Omental fat pad (tissue), 4 donors: ENCODE measurements around the gene PRDM16. TPM values are rescaled to one million over a fixed set of nuclear protein-coding genes. Genes with fewer than 3 reads are reported as not detected.

Experiments
- ATAC-seq: fragments of 150-250 bp; one replicate; pipeline ENCODE4 v1.9.1; 2016; ENCODE audit warnings: mild to moderate bottlenecking, moderate library complexity; ENCODE audit not compliant: low FRiP score
- DNase-seq: peaks from one replicate; pipeline ENCODE4 v3.0.0-alpha.2; 2019; ENCODE audit warnings: low spot score
- total RNA-seq, 4 donors: library from RNA; depleted of rRNA; stranded (reverse); fragments of >200 nt; gene quantifications; one replicate each; pipeline ENCODE4 v1.1.0, GENCODE V29; 2016
- TF ChIP-seq, protein P1 (sequence below), 3 donors: fragments of 450-650 bp; IDR thresholded peaks; one replicate each; pipeline ENCODE4 v1.5.1; 2016 to 2017; ENCODE audit warnings: antibody characterized with exemption in 3 of 3, mild to moderate bottlenecking in 3 of 3, moderate library complexity in 2 of 3

PRDM16 gene
- total RNA-seq, 4 donors from 2014 or later, result 0.19 to 3.8 (median 1.8) TPM

DNA sequence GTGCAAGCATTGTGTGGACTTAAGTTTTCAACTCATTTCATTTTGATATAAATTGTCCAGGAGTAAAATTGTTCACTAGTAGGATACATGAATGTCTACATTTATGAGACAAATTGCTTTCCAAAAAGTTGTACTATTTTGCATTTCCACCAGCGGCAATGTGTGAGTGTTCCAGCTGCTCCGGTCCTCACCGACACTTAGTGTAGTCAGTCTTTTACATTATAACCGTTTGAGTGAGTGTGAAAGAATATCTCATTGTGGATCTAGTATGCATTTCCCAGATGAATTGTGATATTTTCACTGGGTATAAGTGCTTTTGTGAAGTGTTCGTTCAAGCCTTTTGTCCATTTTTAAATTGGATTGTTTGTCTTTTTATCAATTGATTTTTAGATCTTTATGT, 274.0 kb downstream of the PRDM16 start:
- DNase-seq (no peak), ATAC-seq (no peak)
- TF ChIP-seq, protein P1, sequence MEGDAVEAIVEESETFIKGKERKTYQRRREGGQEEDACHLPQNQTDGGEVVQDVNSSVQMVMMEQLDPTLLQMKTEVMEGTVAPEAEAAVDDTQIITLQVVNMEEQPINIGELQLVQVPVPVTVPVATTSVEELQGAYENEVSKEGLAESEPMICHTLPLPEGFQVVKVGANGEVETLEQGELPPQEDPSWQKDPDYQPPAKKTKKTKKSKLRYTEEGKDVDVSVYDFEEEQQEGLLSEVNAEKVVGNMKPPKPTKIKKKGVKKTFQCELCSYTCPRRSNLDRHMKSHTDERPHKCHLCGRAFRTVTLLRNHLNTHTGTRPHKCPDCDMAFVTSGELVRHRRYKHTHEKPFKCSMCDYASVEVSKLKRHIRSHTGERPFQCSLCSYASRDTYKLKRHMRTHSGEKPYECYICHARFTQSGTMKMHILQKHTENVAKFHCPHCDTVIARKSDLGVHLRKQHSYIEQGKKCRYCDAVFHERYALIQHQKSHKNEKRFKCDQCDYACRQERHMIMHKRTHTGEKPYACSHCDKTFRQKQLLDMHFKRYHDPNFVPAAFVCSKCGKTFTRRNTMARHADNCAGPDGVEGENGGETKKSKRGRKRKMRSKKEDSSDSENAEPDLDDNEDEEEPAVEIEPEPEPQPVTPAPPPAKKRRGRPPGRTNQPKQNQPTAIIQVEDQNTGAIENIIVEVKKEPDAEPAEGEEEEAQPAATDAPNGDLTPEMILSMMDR (IDR thresholded peaks at IDR 0.05), result no peak

DNA sequence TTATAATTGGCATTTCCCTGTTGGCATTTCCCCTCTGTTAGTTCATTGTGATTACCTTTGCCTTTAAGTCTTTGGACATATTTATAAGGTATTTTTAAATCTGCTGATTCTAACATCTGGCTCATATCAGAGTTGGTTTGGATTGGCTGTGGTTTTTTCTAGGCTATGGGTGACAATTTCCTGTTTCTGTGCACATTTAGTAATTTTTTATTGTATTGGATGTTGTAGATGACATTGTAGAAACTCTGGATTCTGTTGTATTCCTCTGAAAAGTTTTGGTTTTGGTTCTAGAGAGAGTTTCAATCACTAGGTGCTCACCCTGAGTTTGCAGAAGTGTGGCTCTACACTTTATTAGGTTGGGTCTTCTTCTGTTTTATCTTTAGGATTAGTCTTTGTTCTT, 275.4 kb downstream of the PRDM16 start:
- DNase-seq, result no peak
- TF ChIP-seq, protein P1 (IDR thresholded peaks at IDR 0.05), result no peak
- ATAC-seq, result no peak

DNA sequence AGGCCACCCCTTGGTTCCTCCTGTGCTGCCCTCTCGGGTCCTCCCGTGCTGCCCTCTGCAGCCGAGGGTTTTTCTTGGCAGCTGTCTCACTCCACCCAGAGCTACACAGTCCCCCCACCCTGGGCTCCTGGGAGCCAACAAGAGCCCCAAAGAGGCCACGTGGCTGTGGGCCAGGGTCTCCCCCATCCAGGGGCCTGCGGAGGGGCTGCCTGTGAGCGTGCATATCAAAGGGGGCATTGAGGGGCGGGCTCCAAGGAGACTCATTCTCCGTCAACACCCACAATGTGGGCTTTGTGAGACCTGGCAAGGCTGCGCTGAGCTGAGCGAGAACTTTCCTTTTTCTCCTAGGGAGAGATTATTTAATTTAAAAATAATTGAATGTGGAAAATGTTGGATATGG, 276.8 kb downstream of the PRDM16 start:
- no peak for DNase-seq
- no peak for ATAC-seq
- TF ChIP-seq, protein P1 (IDR thresholded peaks at IDR 0.05), result no peak

DNA sequence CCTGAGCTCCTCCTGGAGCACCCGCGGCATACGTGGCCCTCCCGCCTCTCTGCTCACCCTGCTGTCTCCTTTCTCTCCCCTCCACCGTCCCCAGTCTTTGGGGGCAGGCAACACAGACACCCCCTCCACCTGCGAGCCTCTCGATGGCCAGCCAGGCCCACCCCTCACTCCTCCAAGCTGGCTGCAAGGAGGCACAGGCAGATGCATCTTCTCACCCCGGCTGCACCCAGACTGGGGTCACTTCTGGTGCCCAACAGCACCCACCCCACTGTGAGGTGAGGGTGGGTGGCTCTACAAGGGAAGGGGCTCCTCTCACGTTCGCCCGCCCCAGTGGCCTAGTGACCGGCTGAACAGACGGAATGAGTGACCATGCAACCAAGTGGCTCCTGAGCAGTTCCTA, 277.5 kb downstream of the PRDM16 start:
- TF ChIP-seq, protein P1 (IDR thresholded peaks at IDR 0.05), result no peak

DNA sequence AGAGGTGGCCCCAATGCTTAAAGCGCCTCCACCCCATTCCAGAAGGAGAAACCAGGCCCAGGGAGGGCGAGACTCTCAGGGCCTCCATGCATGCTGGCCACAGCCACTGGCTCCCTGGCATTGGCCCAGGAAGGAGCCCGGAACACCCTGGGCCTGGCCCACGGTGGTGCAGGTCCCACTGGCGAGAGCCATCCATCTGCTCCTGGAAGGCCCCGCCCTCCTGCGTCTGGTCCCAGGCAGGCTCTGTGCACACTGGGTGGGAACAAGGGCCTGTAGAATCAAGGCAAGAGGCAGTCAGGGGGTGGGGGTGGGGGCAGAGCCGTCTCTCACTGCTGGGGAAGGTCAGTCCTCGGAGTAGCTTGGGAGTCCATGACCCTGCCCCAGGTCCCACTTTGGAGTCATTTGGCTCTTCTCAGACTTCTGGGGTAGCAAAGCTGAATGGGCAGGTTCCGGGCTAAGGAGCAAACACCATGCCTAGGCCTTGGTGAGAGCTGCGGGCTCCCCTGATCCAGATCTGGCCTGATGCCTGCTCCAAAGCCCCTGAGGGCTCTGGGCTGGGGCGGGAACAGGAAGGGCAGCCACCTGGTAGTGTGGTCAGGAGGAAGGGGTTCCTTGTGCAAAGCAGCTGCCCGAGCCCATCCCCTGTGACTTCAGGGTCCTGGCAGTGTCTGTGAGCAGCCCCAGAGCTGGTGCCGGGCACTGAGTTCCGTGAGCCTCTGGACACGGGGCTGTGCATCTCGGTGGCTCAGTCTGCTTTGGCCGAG, 278.4 kb downstream of the PRDM16 start:
- ATAC-seq (no peak), DNase-seq (no peak)
- TF ChIP-seq, protein P1 (IDR thresholded peaks at IDR 0.05), result no peak

More for the DNA sequence above, 277.5 kb downstream of the PRDM16 start:
- no peak for ATAC-seq
- DNase-seq, result no peak

DNA sequence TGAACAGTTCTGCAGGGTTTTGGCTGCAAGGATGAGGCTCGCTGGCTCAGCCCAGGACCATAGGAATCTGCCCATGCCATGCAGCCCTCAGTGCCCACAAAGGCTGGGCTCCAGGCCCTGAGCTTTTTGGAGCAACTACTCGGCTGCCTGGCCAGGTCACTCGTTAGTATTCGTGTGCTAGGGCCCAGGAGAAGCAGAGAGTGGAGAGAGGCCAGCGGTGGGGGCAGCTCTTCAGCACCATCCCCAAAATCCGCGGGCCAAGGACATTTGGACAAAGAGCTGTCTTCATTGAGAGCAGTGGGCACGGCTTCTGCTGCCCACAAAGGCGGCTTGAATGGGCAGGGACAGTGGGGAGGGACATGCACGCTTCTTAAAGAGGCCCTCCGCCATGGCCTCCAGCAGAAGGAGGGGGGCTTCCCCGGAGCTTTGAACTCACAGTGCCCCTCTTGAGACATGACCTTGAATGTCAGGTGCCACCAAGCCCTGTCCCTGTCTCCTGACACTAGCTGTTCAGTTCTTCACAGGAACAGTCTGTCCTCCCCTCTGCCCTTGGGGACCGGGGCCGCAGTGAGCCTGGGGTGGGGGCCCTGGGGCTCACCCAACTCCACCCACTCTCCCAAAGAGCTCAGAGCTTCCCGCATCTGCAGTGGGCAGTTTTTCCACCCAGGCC, 279.3 kb downstream of the PRDM16 start:
- ATAC-seq (no peak), DNase-seq (no peak)
- TF ChIP-seq, protein P1 (IDR thresholded peaks at IDR 0.05), result no peak
